ENCODE data around the gene MASP2. TPM values are rescaled to one million over a fixed set of nuclear protein-coding genes. Genes with fewer than 3 reads are reported as not detected.

The MASP2 gene
- total RNA-seq, 1 experiment from 2014 or later, result not detected

DNA sequence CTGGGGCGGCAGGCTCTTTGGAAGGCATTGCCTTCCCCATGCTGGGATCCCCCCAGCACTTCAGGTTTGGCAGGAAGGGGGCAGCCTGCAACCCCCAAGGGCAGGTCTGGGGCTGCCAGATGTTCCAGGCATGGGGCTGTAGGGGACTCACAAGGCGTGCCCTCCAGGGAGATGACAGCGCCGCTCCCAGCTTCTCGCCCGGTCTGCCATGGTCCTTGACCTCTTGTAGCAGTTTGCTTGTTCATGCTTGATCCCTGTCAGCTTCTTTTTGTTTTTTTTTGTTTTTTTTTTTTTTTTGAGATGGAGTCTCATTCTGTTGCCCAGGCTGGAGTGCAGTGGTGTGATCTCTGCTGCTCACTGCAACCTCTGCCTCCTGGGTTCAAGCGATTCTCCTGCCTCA is 56.2 kb downstream of the MASP2 start:
- no peak for DNase-seq (ENCODE audit: low spot score)

DNA sequence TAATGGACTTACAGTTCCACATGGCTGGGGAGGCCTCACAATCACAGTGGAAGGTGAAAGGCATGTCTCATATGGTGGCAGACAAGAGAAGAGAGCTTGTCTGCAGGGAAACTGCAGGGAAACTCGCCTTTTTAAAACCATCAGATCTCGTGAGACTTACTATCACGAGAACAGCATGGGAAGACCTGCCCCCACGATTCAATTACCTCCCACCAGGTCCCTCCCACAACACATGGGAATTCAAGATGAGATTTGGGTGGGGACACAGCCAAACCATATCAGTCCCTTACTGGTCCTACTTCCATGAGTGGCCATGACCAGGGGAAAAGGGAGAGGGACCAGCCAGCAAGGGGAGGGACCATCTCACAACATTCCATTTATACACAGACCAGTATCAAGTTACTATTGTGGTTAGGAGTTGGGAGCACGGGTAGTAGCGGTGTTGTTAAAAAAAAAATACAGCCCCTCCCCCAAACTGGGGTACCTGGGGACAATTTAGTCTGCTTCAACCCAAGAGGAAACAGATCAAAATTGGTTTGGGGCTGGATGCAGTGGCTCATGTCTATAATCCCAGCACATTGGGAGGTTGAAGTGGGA is 57.0 kb downstream of the MASP2 start:
- DNase-seq (ENCODE audit: low spot score), result peak; percentile 59

DNA sequence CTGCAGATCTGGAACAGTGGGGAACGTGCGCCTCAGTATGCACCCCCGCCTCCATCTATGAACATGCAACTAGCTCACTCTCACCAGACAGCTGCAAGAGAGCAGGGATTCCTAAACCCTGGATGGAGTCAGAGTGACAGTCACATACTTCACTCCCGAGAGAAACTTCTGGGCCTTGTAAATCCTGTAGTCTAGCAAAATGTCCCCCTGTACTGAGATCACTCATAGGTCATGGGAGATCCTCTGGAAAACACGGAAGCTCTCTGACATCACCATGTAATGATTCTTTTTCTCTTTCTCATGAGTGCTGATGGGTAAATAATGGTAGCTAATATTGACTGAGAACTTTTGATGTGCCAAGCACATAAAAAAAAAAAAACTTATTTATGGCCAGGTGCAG is 57.9 kb downstream of the MASP2 start:
- DNase-seq (ENCODE audit: low spot score), result no peak

DNA sequence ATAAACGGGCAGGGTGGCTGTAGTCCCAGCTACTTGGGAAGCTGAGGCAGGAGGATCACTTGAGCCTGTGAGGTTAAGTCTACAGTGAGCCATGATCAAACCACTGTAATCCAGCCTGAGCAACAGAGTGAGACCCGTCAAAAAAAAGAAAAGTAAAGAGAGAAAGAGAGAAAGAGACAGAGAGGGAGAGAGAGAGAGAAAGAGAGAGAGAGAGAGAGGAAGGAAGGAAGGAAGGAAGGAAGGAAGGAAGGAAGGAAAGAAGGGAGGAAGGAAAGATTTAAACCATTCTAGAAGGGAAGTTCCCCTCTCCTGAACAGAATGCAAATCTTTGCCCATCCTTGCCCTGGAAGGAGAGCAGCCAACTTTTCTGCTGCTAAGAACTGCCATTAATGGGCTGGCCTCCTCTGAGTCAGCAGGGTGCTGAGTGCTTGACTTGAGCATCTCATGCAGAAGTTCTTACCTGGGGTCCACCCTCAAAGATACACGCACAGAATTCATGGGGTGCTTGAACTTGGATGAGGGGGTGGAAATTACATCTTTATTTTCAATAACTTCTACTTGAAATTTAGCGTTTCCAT is 59.1 kb downstream of the MASP2 start:
- DNase-seq (ENCODE audit: low spot score), result no peak

DNA sequence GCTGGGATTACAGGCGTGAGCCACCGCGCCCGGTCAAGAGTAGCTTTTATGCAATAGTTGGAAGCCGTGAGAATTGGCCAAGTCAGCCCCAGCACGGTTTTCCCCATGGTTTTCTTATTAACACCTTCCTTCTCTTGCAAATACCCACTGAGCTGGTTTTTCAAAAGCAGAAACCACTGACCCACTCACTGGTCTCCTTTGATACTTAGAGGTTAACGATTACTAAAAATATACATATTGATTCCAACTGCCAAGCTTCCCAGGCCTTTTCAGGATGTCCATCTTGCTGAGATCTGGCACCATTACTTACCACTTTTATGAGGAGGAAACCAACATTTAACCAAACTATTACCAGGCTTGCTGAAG is 60.5 kb downstream of the MASP2 start:
- no peak for DNase-seq (ENCODE audit: low spot score)

DNA sequence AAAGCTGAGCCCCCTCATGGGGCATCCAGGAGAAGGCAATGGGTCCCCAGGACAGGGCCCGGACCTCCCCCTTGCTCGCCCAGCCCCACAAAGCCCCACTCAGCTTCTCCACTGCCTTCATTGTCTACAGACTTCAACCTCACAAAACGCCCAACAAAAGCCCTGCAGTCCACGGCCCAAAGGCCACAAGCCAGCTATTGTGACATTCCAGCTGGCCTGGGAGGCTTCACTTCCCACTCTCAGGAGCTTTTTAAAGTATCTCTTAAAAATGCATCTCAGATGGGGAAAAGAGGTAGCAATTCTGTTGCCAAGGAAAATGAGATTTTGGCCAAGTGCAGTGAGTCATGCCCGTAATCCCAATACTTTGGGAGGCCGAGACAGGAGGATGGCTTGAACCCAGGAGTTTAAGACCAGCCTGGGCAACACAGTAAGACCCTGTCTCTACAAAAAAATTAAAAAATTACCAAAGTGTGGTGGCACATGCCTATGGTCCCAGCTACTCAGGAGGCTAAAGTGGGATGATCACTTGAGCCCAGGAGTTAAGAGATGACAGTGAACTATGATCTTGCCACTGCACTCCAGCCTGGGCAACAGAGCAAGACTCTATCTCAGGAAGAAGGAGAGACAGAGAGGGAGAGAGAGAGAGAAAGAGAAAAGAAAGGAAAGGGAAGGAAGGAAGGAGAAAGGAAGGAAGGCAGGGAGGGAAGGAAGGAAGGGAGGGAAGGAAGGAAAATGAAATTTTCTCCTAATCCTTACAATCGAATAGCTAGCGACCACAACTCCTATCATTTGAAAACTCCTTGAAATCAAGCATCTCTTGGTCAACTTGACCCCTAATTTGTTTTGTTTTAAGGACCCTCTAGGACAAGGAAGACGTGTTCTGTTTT is 66.0 kb downstream of the MASP2 start:
- no peak for DNase-seq (ENCODE audit: low spot score)

DNA sequence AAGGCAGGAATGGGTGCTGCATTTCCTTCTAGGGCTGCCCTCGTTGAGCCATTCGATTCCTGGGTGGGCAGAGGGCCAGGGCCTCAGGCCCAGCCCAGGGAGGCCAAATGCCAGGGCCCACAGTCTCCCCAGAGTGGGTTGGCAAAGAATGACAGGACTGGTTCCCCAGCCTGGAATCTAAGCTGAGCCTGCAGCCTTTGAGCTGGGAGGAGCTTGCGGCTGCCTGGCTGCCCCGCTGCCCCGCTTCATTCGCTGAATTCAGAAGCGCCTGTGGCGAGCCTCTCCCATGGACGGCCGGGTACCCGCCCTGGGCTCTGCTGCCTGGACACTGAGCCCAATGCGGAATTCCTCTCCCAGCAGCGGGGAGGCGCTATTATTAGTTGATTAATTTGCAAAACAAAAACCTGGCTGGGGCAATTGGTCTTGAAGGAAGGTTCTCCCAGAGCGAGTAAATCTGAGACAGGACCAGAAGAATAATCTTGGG is 66.9 kb downstream of the MASP2 start:
- peak; percentile 68 for DNase-seq (ENCODE audit: low spot score)

DNA sequence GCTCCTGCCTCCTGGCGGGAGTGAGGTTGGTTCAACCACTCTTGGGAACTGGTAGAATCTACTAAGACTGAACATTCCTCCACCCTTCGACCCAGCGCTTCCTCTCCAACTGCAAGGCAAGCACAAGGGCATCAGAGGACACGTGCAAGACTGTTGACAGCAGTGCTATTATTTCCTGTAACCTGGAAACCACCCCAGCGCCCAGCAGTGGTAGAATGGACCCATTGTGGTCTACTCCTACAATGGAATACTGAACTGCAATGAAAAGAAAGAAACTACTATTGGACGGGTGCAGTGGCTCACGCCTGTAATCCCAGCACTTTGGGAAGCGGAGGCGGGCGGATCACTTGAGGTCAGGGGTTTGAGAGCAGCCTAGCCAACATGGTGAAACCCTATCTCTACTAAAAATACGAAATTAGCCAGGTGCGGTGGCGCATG is 67.5 kb downstream of the MASP2 start:
- DNase-seq (ENCODE audit: low spot score), result no peak

DNA sequence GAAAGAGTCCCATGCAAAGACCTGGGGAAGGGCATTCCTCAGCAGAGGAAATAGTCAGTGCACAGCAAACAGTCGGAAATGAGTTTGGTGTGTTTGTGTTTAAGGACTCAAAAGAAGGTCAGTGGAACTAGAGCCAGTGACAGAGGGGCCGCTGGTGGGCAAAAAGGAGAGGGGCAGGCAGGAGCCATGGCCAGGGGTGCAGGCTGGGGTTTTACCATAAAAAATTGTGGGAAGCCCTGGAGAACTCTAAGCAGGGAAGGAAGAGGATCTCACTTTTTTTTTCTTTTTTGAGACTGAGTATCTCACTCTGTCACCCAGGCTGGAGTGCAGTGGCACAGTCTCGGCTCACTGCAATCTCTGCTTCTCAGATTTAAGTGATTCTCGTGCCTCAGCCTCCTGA is 68.3 kb downstream of the MASP2 start:
- DNase-seq (ENCODE audit: low spot score), result no peak

Other genes with a start within 250 kb of the MASP2 start
- gene TARDBP, start 34.6 kb downstream of the MASP2 start, total RNA-seq (2014; rRNA removed; shearing (Covaris generic)), result 47.7 and 67.2 TPM in 2 replicates
- 28.1 and 30.4 TPM in 2 replicates for gene SRM, start 12.8 kb upstream of the MASP2 start, total RNA-seq (2014; rRNA removed; shearing (Covaris generic))
- gene EXOSC10, start 52.6 kb upstream of the MASP2 start, total RNA-seq (2014; rRNA removed; shearing (Covaris generic)), result 45.3 and 48.5 TPM in 2 replicates
- not detected in 2 replicates for gene ANGPTL7, start 142.1 kb upstream of the MASP2 start, total RNA-seq (2014; rRNA removed; shearing (Covaris generic))
- 28.2 and 34.6 TPM in 2 replicates for gene MTOR, start 215.3 kb upstream of the MASP2 start, total RNA-seq (2014; rRNA removed; shearing (Covaris generic))
- 9.9 and 12.8 TPM in 2 replicates for gene UBIAD1, start 226.0 kb upstream of the MASP2 start, total RNA-seq (2014; rRNA removed; shearing (Covaris generic))